HepG2 (cell line): ENCODE results near the gene STIM2. TPM values are rescaled to one million over a fixed set of nuclear protein-coding genes. Genes with fewer than 3 reads are reported as not detected.

Source experiments
- BRCA1 ChIP-seq: sonication (generic); formaldehyde crosslinking; IDR thresholded peaks from 2 replicates; pipeline ENCODE4 v1.4.0; 2020; ENCODE audit warnings: missing genetic modification reagents
- CREM ChIP-seq, 2 experiments: sonication (generic) in 1 of 2; formaldehyde crosslinking in 1 of 2; IDR thresholded peaks; 2 replicates each; pipeline versions ENCODE4 v1.4.0 to v1.6.1; 2016 to 2020; ENCODE audit warnings: antibody characterized with exemption in 1 of 2, mild to moderate bottlenecking in 1 of 2, missing genetic modification reagents in 1 of 2
- HNRNPLL ChIP-seq: fragments of 200-400 bp; formaldehyde crosslinking; IDR thresholded peaks from 2 replicates; pipeline ENCODE4 v1.6.1; 2017; ENCODE audit warnings: mild to moderate bottlenecking, low read depth, low read length; ENCODE audit not compliant: poor library complexity, severe bottlenecking
- ISL2 ChIP-seq: sonication (generic); formaldehyde crosslinking; IDR thresholded peaks from 2 replicates; pipeline ENCODE4 v1.5.0; 2020; ENCODE audit warnings: missing genetic modification reagents
- MAZ ChIP-seq, 2 experiments: sonication (generic) in 1 of 2; formaldehyde crosslinking in 1 of 2; IDR thresholded peaks; 2 replicates each; pipeline versions ENCODE4 v1.5.0 to v1.6.1; 2012 to 2020; ENCODE audit warnings: low read depth in 2 of 2, mild to moderate bottlenecking in 2 of 2, borderline replicate concordance in 1 of 2, improper control_type of control experiment in 1 of 2, low read length in 1 of 2, missing genetic modification reagents in 1 of 2, moderate library complexity in 1 of 2
- MED13 ChIP-seq: sonication (generic); formaldehyde crosslinking; IDR thresholded peaks from 2 replicates; pipeline ENCODE4 v1.5.0; 2020; ENCODE audit warnings: missing genetic modification reagents
- PBX3 ChIP-seq: sonication (generic); formaldehyde crosslinking; IDR thresholded peaks from 2 replicates; pipeline ENCODE4 v1.8.1; 2023; ENCODE audit warnings: missing genetic modification reagents, inconsistent platforms, borderline replicate concordance
- PHF5A ChIP-seq: IDR thresholded peaks from one replicate; pipeline ENCODE4 v1.6.1; 2018; ENCODE audit warnings: low read depth, missing genetic modification reagents; ENCODE audit not compliant: unreplicated experiment
- SIN3A ChIP-seq: IDR thresholded peaks from 2 replicates; pipeline ENCODE4 v1.6.1; 2011; ENCODE audit warnings: low read depth, mild to moderate bottlenecking, control low read depth, low read length, borderline replicate concordance
- TCF12 ChIP-seq, 2 experiments: fragments of 450-650 bp in 1 of 2; sonication (generic) in 1 of 2; formaldehyde crosslinking in 1 of 2; IDR thresholded peaks; 2 replicates each; pipeline versions ENCODE4 v1.6.1 to v1.8.0; 2017 to 2022; ENCODE audit warnings: antibody characterized with exemption in 1 of 2, mild to moderate bottlenecking in 1 of 2, missing genetic modification reagents in 1 of 2, moderate library complexity in 1 of 2
- WIZ ChIP-seq: sonication (generic); formaldehyde crosslinking; IDR thresholded peaks from 2 replicates; pipeline ENCODE4 v1.5.1; 2020; ENCODE audit warnings: mild to moderate bottlenecking, missing genetic modification reagents
- XRCC5 ChIP-seq: fragments of 200-400 bp; formaldehyde crosslinking; optimal IDR thresholded peaks from 2 replicates; pipeline ENCODE3; 2017; ENCODE audit warnings: mild to moderate bottlenecking, low read length
- ZNF672 ChIP-seq: sonication (generic); formaldehyde crosslinking; IDR thresholded peaks from 2 replicates; pipeline ENCODE4 v1.8.1; 2022; ENCODE audit warnings: missing genetic modification reagents
- polyA plus RNA-seq, 8 experiments: library from polyadenylated mRNA; depleted of rRNA in 3 of 8; stranded (reverse) in 7 of 8; unstranded in 1 of 8; fragments of >200 nt; fragmentation: Illumina TruSeq in 4 of 8; extraction: Trizol in 4 of 8; gene quantifications; 2 replicates each; pipeline versions ENCODE4 v1.2.1 to v1.2.3, GENCODE V29; 2011 to 2016; ENCODE audit warnings: low read depth in 4 of 8, missing spikeins in 1 of 8, mixed read lengths in 1 of 8; ENCODE audit not compliant: insufficient read depth in 1 of 8
- total RNA-seq, 5 experiments: library from RNA; depleted of rRNA; stranded (reverse); fragments of >200 nt; fragmentation: Illumina TruSeq; extraction: Trizol; gene quantifications; 2 replicates each; pipeline ENCODE4 v1.2.3, GENCODE V29; 2016; ENCODE audit warnings: low read depth in 1 of 5
- TF ChIP-seq, protein P1 (sequence below): sonication (generic); formaldehyde crosslinking; IDR thresholded peaks from 2 replicates; pipeline ENCODE4 v1.4.0; 2020; ENCODE audit warnings: missing genetic modification reagents, borderline replicate concordance
- TF ChIP-seq, protein P2 (sequence below): sonication (generic); formaldehyde crosslinking; IDR thresholded peaks from 2 replicates; pipeline ENCODE4 v1.4.0; 2020; ENCODE audit warnings: missing genetic modification reagents
- TF ChIP-seq, protein P3 (sequence below): sonication (generic); formaldehyde crosslinking; IDR thresholded peaks from 2 replicates; pipeline ENCODE4 v1.4.0; 2020; ENCODE audit warnings: missing genetic modification reagents, mild to moderate bottlenecking, borderline replicate concordance

Gene STIM2
- total and polyA plus RNA-seq, 2 of the 13 experiments (the other 11 are each of a cell fraction or from before 2014, with no cell fraction given) = 19.3 to 19.4 TPM

GRCh38 chr4:26821677-26822503 is 38.8 kb upstream of the STIM2 start (continued):
- TF ChIP-seq, protein P1, sequence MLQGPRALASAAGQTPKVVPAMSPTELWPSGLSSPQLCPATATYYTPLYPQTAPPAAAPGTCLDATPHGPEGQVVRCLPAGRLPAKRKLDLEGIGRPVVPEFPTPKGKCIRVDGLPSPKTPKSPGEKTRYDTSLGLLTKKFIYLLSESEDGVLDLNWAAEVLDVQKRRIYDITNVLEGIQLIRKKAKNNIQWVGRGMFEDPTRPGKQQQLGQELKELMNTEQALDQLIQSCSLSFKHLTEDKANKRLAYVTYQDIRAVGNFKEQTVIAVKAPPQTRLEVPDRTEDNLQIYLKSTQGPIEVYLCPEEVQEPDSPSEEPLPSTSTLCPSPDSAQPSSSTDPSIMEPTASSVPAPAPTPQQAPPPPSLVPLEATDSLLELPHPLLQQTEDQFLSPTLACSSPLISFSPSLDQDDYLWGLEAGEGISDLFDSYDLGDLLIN (CRISPR knock-in tag) = no peak
- TF ChIP-seq TCF12 (IDR thresholded peaks at IDR 0.05) (no peak), TCF12 (CRISPR knock-in tag; IDR thresholded peaks at IDR 0.05) (no peak), MED13 (CRISPR knock-in tag) (no peak), WIZ (CRISPR knock-in tag) (no peak), ZNF672 (no peak), MAZ (IDR thresholded peaks at IDR 0.05; ENCODE audit: borderline replicate concordance, low read depth, low read length) (no peak), MAZ (CRISPR knock-in tag; IDR thresholded peaks at IDR 0.05; ENCODE audit: low read depth) (peak; percentile 48; the same call in 1 of the 2 replicates), CREM (IDR thresholded peaks at IDR 0.05) (peak; percentile 62), CREM (CRISPR knock-in tag; IDR thresholded peaks at IDR 0.05) (no peak), PHF5A (no peak), PBX3 (no peak), HNRNPLL (no peak), XRCC5 (peak; percentile 27), ISL2 (CRISPR knock-in tag) (peak; percentile 32; the same call in 1 of the 2 replicates), SIN3A (no peak), BRCA1 (CRISPR knock-in tag) (no peak)
- TF ChIP-seq, protein P2, sequence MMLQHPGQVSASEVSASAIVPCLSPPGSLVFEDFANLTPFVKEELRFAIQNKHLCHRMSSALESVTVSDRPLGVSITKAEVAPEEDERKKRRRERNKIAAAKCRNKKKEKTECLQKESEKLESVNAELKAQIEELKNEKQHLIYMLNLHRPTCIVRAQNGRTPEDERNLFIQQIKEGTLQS (CRISPR knock-in tag) = no peak
- TF ChIP-seq, protein P3, sequence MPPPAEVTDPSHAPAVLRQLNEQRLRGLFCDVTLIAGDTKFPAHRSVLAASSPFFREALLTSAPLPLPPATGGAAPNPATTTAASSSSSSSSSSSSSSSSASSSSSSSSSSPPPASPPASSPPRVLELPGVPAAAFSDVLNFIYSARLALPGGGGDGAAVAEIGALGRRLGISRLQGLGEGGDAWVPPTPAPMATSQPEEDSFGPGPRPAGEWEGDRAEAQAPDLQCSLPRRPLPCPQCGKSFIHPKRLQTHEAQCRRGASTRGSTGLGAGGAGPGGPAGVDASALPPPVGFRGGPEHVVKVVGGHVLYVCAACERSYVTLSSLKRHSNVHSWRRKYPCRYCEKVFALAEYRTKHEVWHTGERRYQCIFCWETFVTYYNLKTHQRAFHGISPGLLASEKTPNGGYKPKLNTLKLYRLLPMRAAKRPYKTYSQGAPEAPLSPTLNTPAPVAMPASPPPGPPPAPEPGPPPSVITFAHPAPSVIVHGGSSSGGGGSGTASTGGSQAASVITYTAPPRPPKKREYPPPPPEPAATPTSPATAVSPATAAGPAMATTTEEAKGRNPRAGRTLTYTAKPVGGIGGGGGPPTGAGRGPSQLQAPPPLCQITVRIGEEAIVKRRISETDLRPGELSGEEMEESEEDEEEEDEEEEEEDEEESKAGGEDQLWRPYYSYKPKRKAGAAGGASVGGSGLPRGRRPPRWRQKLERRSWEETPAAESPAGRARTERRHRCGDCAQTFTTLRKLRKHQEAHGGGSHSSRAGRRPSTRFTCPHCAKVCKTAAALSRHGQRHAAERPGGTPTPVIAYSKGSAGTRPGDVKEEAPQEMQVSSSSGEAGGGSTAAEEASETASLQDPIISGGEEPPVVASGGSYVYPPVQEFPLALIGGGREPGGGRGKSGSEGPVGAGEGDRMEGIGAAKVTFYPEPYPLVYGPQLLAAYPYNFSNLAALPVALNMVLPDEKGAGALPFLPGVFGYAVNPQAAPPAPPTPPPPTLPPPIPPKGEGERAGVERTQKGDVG (CRISPR knock-in tag) = no peak
